ENCODE results near the gene WDR5.

WDR5 gene

GRCh38 chr9:134158242-134158641 is 22.4 kb downstream of the WDR5 start:
- no peak for TF ChIP-seq TAF1 (IDR thresholded peaks at IDR 0.05; ENCODE audit: borderline replicate concordance, insufficient read depth, low read length)
- TF ChIP-seq REST (IDR thresholded peaks at IDR 0.05; ENCODE audit: insufficient read depth in 1 of 2, low read depth in 2 of 2, low read length in 2 of 2), result no peak
- no peak for TF ChIP-seq SIN3A (IDR thresholded peaks at IDR 0.05; ENCODE audit: borderline replicate concordance, insufficient read depth, low read length)
- no peak for TF ChIP-seq POLR2AphosphoS5 (IDR thresholded peaks at IDR 0.05; ENCODE audit: low read depth, low read length)
- TF ChIP-seq FOXP2 (optimal IDR thresholded peaks at IDR 0.05; ENCODE audit: borderline replicate concordance, extremely low read depth, extremely low read length, insufficient read depth), result no peak

GRCh38 chr9:134158753-134159392 is 23.0 kb downstream of the WDR5 start:
- no peak for TF ChIP-seq FOXP2 (optimal IDR thresholded peaks at IDR 0.05; ENCODE audit: borderline replicate concordance, extremely low read depth, extremely low read length, insufficient read depth)
- no peak for TF ChIP-seq POLR2AphosphoS5 (IDR thresholded peaks at IDR 0.05; ENCODE audit: low read depth, low read length)
- TF ChIP-seq TAF1 (IDR thresholded peaks at IDR 0.05; ENCODE audit: borderline replicate concordance, insufficient read depth, low read length), result no peak
- TF ChIP-seq SIN3A (IDR thresholded peaks at IDR 0.05; ENCODE audit: borderline replicate concordance, insufficient read depth, low read length), result no peak
- TF ChIP-seq REST (IDR thresholded peaks at IDR 0.05; ENCODE audit: insufficient read depth in 1 of 2, low read depth in 2 of 2, low read length in 2 of 2), result no peak

- TF ChIP-seq SIN3A (IDR thresholded peaks at IDR 0.05; ENCODE audit: borderline replicate concordance, insufficient read depth, low read length), result no peak
- TF ChIP-seq POLR2AphosphoS5 (IDR thresholded peaks at IDR 0.05; ENCODE audit: low read depth, low read length), result no peak
- no peak for TF ChIP-seq FOXP2 (optimal IDR thresholded peaks at IDR 0.05; ENCODE audit: borderline replicate concordance, extremely low read depth, extremely low read length, insufficient read depth)
- no peak for TF ChIP-seq TAF1 (IDR thresholded peaks at IDR 0.05; ENCODE audit: borderline replicate concordance, insufficient read depth, low read length)
- TF ChIP-seq REST (IDR thresholded peaks at IDR 0.05; ENCODE audit: insufficient read depth in 1 of 2, low read depth in 2 of 2, low read length in 2 of 2), result no peak
Measured at GRCh38 chr9:134159566-134160245, 23.8 kb downstream of the WDR5 start.

- TF ChIP-seq SIN3A (IDR thresholded peaks at IDR 0.05; ENCODE audit: borderline replicate concordance, insufficient read depth, low read length) (no peak), POLR2AphosphoS5 (IDR thresholded peaks at IDR 0.05; ENCODE audit: low read depth, low read length) (no peak), TAF1 (IDR thresholded peaks at IDR 0.05; ENCODE audit: borderline replicate concordance, insufficient read depth, low read length) (no peak), FOXP2 (optimal IDR thresholded peaks at IDR 0.05; ENCODE audit: borderline replicate concordance, extremely low read depth, extremely low read length, insufficient read depth) (no peak), REST (IDR thresholded peaks at IDR 0.05; ENCODE audit: insufficient read depth in 1 of 2, low read depth in 2 of 2, low read length in 2 of 2) (no peak)
Measured at GRCh38 chr9:134161647-134162046, 25.8 kb downstream of the WDR5 start.

All from PFSK-1 (cell line).